ENCODE results near the gene CLMN.

CLMN gene

GRCh38 chr14:95258754-95259593 is 60.7 kb downstream of the CLMN start:
- no peak for DNase-seq

GRCh38 chr14:95258156-95258555 is 61.6 kb downstream of the CLMN start:
- DNase-seq, result no peak

GRCh38 chr14:95257521-95257920 is 62.2 kb downstream of the CLMN start:
- no peak for DNase-seq

- no peak for DNase-seq
Observed at GRCh38 chr14:95256776-95257060, 63.0 kb downstream of the CLMN start.

GRCh38 chr14:95256002-95256775 is 63.5 kb downstream of the CLMN start:
- no peak for DNase-seq

GRCh38 chr14:95255487-95255886 is 64.2 kb downstream of the CLMN start:
- no peak for DNase-seq

- DNase-seq, result no peak
Observed at GRCh38 chr14:95255013-95255412, 64.7 kb downstream of the CLMN start.

- DNase-seq, result no peak
Observed at GRCh38 chr14:95254288-95254687, 65.4 kb downstream of the CLMN start.

- DNase-seq, result no peak
Observed at GRCh38 chr14:95253039-95253630, 66.6 kb downstream of the CLMN start.

- DNase-seq, result no peak
Observed at GRCh38 chr14:95252219-95252618, 67.5 kb downstream of the CLMN start.

- DNase-seq, result no peak
Observed at GRCh38 chr14:95250936-95251335, 68.8 kb downstream of the CLMN start.

GRCh38 chr14:95250140-95250769 is 69.5 kb downstream of the CLMN start:
- no peak for DNase-seq

- DNase-seq, result no peak
Observed at GRCh38 chr14:95248432-95248831, 71.3 kb downstream of the CLMN start.

- DNase-seq, result no peak
Observed at GRCh38 chr14:95246870-95247269, 72.8 kb downstream of the CLMN start.

GRCh38 chr14:95245334-95245733 is 74.4 kb downstream of the CLMN start:
- no peak for DNase-seq

- no peak for DNase-seq
Observed at GRCh38 chr14:95244587-95244986, 75.1 kb downstream of the CLMN start.

GRCh38 chr14:95242870-95243269 is 76.8 kb downstream of the CLMN start:
- DNase-seq, result no peak

- DNase-seq, result no peak
Observed at GRCh38 chr14:95240859-95241813, 78.6 kb downstream of the CLMN start.

GRCh38 chr14:95238487-95239298 is 81.0 kb downstream of the CLMN start:
- DNase-seq, result no peak

GRCh38 chr14:95237958-95238340 is 81.8 kb downstream of the CLMN start:
- DNase-seq, result no peak

Data from activated effector memory CD4-positive, alpha-beta T cell treated with Interleukin-2 at 50 U/mL for 16 hours (primary cell).